GM23338 (cell line): ENCODE results near the gene PGC. TPM values are rescaled to one million over a fixed set of nuclear protein-coding genes. Genes with fewer than 3 reads are reported as not detected.

Source experiments
- ATAC-seq: fragments of 200-7000 bp; cut with Tn5 transposase; 3 replicates; pipeline ENCODE4 v1.9.1; 2020
- DNase-seq: peaks from one replicate; pipeline ENCODE4 v3.0.0-alpha.2; 2015; ENCODE audit warnings: low spot score
- H2AFZ ChIP-seq: fragments of 200-600 bp; sonication (generic); 2 replicates; pipeline ENCODE4 v1.8.0; 2016; ENCODE audit warnings: antibody characterized with exemption, mild to moderate bottlenecking, moderate library complexity
- H3F3A ChIP-seq: fragments of 200-600 bp; sonication (generic); replicated peaks from 2 replicates; pipeline ENCODE4 v1.8.0; 2017; ENCODE audit warnings: antibody characterized with exemption, mixed run types, low read depth
- H3K27ac ChIP-seq: fragments of 200-600 bp; sonication (generic); 2 replicates; pipeline ENCODE4 v1.6.1; 2016; ENCODE audit warnings: low read depth
- H3K27me3 ChIP-seq: fragments of 200-600 bp; sonication (generic); 2 replicates; pipeline ENCODE4 v1.8.0; 2016; ENCODE audit warnings: mild to moderate bottlenecking, mixed run types, moderate library complexity; ENCODE audit not compliant: insufficient read depth
- H3K36me3 ChIP-seq: fragments of 200-600 bp; sonication (generic); 2 replicates; pipeline ENCODE4 v1.8.0; 2016; ENCODE audit warnings: mild to moderate bottlenecking; ENCODE audit not compliant: insufficient read depth
- H3K4me1 ChIP-seq: fragments of 200-600 bp; sonication (generic); 2 replicates; pipeline ENCODE4 v1.8.0; 2016; ENCODE audit warnings: mild to moderate bottlenecking, moderate library complexity; ENCODE audit not compliant: insufficient read depth
- H3K4me2 ChIP-seq: fragments of 200-600 bp; sonication (generic); 2 replicates; pipeline ENCODE4 v1.7.1; 2017; ENCODE audit warnings: mixed run types
- H3K4me3 ChIP-seq: fragments of 200-600 bp; sonication (generic); 2 replicates; pipeline ENCODE4 v1.6.1; 2016; ENCODE audit warnings: mixed run types
- H3K79me2 ChIP-seq: fragments of 200-600 bp; sonication (generic); replicated peaks from 2 replicates; pipeline ENCODE4 v1.8.0; 2017; ENCODE audit warnings: mild to moderate bottlenecking; ENCODE audit not compliant: insufficient read depth
- H3K9me2 ChIP-seq: fragments of 200-600 bp; sonication (generic); 2 replicates; pipeline ENCODE4 v1.8.0; 2017; ENCODE audit not compliant: insufficient read depth
- H4K20me1 ChIP-seq: fragments of 200-600 bp; sonication (generic); replicated peaks from 2 replicates; pipeline ENCODE4 v1.8.0; 2017; ENCODE audit warnings: mild to moderate bottlenecking; ENCODE audit not compliant: insufficient read depth
- H3K27ac Mint-ChIP-seq: 2 replicates; pipeline ENCODE4 v1.8.0; 2020; ENCODE audit warnings: inconsistent platforms, mild to moderate bottlenecking, moderate library complexity, mixed read lengths
- H3K27me3 Mint-ChIP-seq: 3 replicates; pipeline ENCODE4 v1.8.0; 2022; ENCODE audit warnings: low read depth, mild to moderate bottlenecking, moderate library complexity, mixed read lengths, inconsistent platforms; ENCODE audit not compliant: insufficient read depth, poor library complexity
- H3K36me3 Mint-ChIP-seq: 3 replicates; pipeline ENCODE4 v1.8.0; 2021; ENCODE audit warnings: low read depth, mild to moderate bottlenecking, inconsistent platforms, moderate library complexity, mixed read lengths
- H3K4me1 Mint-ChIP-seq: 3 replicates; pipeline ENCODE4 v1.8.0; 2020; ENCODE audit warnings: mild to moderate bottlenecking, inconsistent platforms, mixed read lengths
- H3K4me3 Mint-ChIP-seq: 3 replicates; pipeline ENCODE4 v1.8.0; 2021; ENCODE audit warnings: moderate library complexity, mild to moderate bottlenecking, inconsistent platforms, mixed read lengths
- H3K9me3 Mint-ChIP-seq: 3 replicates; pipeline ENCODE4 v1.8.0; 2020; ENCODE audit warnings: moderate library complexity, mild to moderate bottlenecking, inconsistent platforms, mixed read lengths
- CREB1 ChIP-seq: fragments of 250-450 bp; sonication (Bioruptor Pico); IDR thresholded peaks from 2 replicates; pipeline ENCODE4 v1.5.0; 2020; ENCODE audit warnings: low read depth, mild to moderate bottlenecking, moderate library complexity
- EZH2 ChIP-seq: fragments of 200-600 bp; sonication (generic); IDR thresholded peaks from one replicate; pipeline ENCODE4 v1.8.0; 2017; ENCODE audit warnings: antibody characterized with exemption, mild to moderate bottlenecking, low read depth; ENCODE audit not compliant: unreplicated experiment
- EZH2phosphoT487 ChIP-seq: fragments of 200-600 bp; sonication (generic); IDR thresholded peaks from one replicate; pipeline ENCODE4 v1.8.1; 2018; ENCODE audit warnings: antibody characterized with exemption; ENCODE audit not compliant: unreplicated experiment
- JUNB ChIP-seq: IDR thresholded peaks from one replicate; pipeline ENCODE4 v1.6.1; 2016; ENCODE audit warnings: antibody characterized with exemption; ENCODE audit not compliant: unreplicated experiment
- NANOG ChIP-seq: IDR thresholded peaks from 2 replicates; pipeline ENCODE4 v1.6.1; 2016; ENCODE audit warnings: antibody characterized with exemption, borderline replicate concordance
- POLR2AphosphoS5 ChIP-seq: IDR thresholded peaks from 2 replicates; pipeline ENCODE4 v1.6.1; 2016; ENCODE audit warnings: antibody characterized with exemption, low read depth
- STAT1 ChIP-seq: IDR thresholded peaks from one replicate; pipeline ENCODE4 v1.6.1; 2016; ENCODE audit warnings: antibody characterized with exemption; ENCODE audit not compliant: unreplicated experiment
- ZNF114 ChIP-seq: fragments of 250-450 bp; sonication (Bioruptor Pico); IDR thresholded peaks from 2 replicates; pipeline ENCODE4 v1.5.0; 2020; ENCODE audit warnings: mild to moderate bottlenecking, moderate library complexity
- ZNF331 ChIP-seq: fragments of 250-450 bp; sonication (Bioruptor Pico); IDR thresholded peaks from 2 replicates; pipeline ENCODE4 v1.5.0; 2020; ENCODE audit warnings: low read depth, mild to moderate bottlenecking, moderate library complexity
- polyA plus RNA-seq: library from polyadenylated mRNA; unstranded; fragments of >200 nt; fragmentation: Nextera tagmentation; extraction: Ambion mirVana; gene quantifications from 2 replicates; pipeline ENCODE4 v1.2.1, GENCODE V29; 2016
- total RNA-seq: library from RNA; depleted of rRNA; stranded (reverse); fragments of >200 nt; shearing (Covaris generic); gene quantifications from 2 replicates; pipeline ENCODE4 v1.2.3, GENCODE V29; 2014
- TF ChIP-seq, protein P1 (sequence below): fragments of 250-450 bp; sonication (Bioruptor Pico); IDR thresholded peaks from 2 replicates; pipeline ENCODE4 v1.5.0; 2020; ENCODE audit warnings: mild to moderate bottlenecking, moderate library complexity
- TF ChIP-seq, protein P2 (sequence below): IDR thresholded peaks from one replicate; pipeline ENCODE4 v1.6.1; 2018; ENCODE audit warnings: antibody characterized with exemption; ENCODE audit not compliant: unreplicated experiment
- TF ChIP-seq, protein P3 (sequence below), 2 experiments: fragments of 200-600 bp in 1 of 2; sonication (generic) in 1 of 2; conservative IDR thresholded peaks; 2 replicates each; pipeline versions ENCODE4 v1.5.1 to v1.6.1; 2016 to 2017; ENCODE audit warnings: antibody characterized with exemption in 2 of 2, low read depth in 2 of 2, mild to moderate bottlenecking in 2 of 2, moderate library complexity in 1 of 2
- TF ChIP-seq, protein P4 (sequence below): IDR thresholded peaks from 2 replicates; pipeline ENCODE4 v1.6.1; 2016; ENCODE audit warnings: antibody characterized with exemption

The PGC gene
- total and polyA plus RNA-seq, 2 experiments from 2014 or later, result not detected

DNA sequence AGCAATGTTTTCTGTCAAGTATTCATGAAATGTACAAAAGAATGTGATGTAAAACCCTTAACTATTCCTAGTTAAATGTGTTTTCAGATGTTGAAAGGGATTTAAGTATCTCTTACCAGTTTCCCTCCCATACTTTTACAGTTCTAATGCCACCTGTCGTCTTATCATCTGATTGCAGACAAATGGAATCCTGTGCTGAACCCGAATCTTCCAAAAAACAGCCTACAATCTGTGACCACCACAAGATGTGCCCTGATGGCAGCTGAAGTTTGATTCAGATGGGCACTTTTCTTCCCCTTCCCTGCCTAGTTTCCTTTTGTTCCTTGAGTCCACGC, 42.2 kb upstream of the PGC start:
- Mint-ChIP-seq H3K9me3 (peaks cover 7% of the 10 kb centered on the region; the same call in 2 of the 3 replicates), H3K4me1 (peaks cover 15% of the 10 kb centered on the region), H3K36me3 (peaks cover 39% of the 10 kb centered on the region), H3K27me3 (peaks cover 30% of the 10 kb centered on the region), H3K4me3 (peak overlapping the region; percentile 94), H3K27ac (no peak overlapping the region)
- no peak overlapping the region for H3K27ac ChIP-seq
- peaks cover 23% of the 10 kb centered on the region; the same call in 1 of the 2 replicates for H3K36me3 ChIP-seq
- H3K9me2 ChIP-seq, result no peaks in the 10 kb centered on the region
- no peak for TF ChIP-seq NANOG
- no peak for TF ChIP-seq EZH2phosphoT487
- TF ChIP-seq ZNF114 (CRISPR knock-in tag), result no peak
- TF ChIP-seq, protein P1, sequence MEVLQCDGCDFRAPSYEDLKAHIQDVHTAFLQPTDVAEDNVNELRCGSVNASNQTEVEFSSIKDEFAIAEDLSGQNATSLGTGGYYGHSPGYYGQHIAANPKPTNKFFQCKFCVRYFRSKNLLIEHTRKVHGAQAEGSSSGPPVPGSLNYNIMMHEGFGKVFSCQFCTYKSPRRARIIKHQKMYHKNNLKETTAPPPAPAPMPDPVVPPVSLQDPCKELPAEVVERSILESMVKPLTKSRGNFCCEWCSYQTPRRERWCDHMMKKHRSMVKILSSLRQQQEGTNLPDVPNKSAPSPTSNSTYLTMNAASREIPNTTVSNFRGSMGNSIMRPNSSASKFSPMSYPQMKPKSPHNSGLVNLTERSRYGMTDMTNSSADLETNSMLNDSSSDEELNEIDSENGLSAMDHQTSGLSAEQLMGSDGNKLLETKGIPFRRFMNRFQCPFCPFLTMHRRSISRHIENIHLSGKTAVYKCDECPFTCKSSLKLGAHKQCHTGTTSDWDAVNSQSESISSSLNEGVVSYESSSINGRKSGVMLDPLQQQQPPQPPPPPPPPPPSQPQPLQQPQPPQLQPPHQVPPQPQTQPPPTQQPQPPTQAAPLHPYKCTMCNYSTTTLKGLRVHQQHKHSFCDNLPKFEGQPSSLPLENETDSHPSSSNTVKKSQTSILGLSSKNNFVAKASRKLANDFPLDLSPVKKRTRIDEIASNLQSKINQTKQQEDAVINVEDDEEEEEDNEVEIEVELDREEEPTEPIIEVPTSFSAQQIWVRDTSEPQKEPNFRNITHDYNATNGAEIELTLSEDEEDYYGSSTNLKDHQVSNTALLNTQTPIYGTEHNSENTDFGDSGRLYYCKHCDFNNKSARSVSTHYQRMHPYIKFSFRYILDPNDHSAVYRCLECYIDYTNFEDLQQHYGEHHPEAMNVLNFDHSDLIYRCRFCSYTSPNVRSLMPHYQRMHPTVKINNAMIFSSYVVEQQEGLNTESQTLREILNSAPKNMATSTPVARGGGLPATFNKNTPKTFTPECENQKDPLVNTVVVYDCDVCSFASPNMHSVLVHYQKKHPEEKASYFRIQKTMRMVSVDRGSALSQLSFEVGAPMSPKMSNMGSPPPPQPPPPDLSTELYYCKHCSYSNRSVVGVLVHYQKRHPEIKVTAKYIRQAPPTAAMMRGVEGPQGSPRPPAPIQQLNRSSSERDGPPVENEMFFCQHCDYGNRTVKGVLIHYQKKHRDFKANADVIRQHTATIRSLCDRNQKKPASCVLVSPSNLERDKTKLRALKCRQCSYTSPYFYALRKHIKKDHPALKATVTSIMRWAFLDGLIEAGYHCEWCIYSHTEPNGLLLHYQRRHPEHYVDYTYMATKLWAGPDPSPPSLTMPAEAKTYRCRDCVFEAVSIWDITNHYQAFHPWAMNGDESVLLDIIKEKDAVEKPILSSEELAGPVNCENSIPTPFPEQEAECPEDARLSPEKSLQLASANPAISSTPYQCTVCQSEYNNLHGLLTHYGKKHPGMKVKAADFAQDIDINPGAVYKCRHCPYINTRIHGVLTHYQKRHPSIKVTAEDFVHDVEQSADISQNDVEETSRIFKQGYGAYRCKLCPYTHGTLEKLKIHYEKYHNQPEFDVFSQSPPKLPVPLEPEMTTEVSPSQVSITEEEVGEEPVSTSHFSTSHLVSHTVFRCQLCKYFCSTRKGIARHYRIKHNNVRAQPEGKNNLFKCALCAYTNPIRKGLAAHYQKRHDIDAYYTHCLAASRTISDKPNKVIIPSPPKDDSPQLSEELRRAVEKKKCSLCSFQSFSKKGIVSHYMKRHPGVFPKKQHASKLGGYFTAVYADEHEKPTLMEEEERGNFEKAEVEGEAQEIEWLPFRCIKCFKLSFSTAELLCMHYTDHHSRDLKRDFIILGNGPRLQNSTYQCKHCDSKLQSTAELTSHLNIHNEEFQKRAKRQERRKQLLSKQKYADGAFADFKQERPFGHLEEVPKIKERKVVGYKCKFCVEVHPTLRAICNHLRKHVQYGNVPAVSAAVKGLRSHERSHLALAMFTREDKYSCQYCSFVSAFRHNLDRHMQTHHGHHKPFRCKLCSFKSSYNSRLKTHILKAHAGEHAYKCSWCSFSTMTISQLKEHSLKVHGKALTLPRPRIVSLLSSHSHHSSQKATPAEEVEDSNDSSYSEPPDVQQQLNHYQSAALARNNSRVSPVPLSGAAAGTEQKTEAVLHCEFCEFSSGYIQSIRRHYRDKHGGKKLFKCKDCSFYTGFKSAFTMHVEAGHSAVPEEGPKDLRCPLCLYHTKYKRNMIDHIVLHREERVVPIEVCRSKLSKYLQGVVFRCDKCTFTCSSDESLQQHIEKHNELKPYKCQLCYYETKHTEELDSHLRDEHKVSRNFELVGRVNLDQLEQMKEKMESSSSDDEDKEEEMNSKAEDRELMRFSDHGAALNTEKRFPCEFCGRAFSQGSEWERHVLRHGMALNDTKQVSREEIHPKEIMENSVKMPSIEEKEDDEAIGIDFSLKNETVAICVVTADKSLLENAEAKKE (CRISPR knock-in tag), result no peak
- TF ChIP-seq CREB1 (CRISPR knock-in tag), result no peak
- TF ChIP-seq POLR2AphosphoS5, result no peak
- TF ChIP-seq, protein P2, sequence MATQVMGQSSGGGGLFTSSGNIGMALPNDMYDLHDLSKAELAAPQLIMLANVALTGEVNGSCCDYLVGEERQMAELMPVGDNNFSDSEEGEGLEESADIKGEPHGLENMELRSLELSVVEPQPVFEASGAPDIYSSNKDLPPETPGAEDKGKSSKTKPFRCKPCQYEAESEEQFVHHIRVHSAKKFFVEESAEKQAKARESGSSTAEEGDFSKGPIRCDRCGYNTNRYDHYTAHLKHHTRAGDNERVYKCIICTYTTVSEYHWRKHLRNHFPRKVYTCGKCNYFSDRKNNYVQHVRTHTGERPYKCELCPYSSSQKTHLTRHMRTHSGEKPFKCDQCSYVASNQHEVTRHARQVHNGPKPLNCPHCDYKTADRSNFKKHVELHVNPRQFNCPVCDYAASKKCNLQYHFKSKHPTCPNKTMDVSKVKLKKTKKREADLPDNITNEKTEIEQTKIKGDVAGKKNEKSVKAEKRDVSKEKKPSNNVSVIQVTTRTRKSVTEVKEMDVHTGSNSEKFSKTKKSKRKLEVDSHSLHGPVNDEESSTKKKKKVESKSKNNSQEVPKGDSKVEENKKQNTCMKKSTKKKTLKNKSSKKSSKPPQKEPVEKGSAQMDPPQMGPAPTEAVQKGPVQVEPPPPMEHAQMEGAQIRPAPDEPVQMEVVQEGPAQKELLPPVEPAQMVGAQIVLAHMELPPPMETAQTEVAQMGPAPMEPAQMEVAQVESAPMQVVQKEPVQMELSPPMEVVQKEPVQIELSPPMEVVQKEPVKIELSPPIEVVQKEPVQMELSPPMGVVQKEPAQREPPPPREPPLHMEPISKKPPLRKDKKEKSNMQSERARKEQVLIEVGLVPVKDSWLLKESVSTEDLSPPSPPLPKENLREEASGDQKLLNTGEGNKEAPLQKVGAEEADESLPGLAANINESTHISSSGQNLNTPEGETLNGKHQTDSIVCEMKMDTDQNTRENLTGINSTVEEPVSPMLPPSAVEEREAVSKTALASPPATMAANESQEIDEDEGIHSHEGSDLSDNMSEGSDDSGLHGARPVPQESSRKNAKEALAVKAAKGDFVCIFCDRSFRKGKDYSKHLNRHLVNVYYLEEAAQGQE, result no peak
- TF ChIP-seq STAT1, result no peak
- no peak for TF ChIP-seq EZH2
- TF ChIP-seq JUNB, result no peak
- no peak for TF ChIP-seq ZNF331 (CRISPR knock-in tag)
- TF ChIP-seq, protein P3, sequence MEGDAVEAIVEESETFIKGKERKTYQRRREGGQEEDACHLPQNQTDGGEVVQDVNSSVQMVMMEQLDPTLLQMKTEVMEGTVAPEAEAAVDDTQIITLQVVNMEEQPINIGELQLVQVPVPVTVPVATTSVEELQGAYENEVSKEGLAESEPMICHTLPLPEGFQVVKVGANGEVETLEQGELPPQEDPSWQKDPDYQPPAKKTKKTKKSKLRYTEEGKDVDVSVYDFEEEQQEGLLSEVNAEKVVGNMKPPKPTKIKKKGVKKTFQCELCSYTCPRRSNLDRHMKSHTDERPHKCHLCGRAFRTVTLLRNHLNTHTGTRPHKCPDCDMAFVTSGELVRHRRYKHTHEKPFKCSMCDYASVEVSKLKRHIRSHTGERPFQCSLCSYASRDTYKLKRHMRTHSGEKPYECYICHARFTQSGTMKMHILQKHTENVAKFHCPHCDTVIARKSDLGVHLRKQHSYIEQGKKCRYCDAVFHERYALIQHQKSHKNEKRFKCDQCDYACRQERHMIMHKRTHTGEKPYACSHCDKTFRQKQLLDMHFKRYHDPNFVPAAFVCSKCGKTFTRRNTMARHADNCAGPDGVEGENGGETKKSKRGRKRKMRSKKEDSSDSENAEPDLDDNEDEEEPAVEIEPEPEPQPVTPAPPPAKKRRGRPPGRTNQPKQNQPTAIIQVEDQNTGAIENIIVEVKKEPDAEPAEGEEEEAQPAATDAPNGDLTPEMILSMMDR (conservative IDR thresholded peaks at IDR 0.05; ENCODE audit: low read depth in 2 of 2), result no peak
- TF ChIP-seq, protein P4, sequence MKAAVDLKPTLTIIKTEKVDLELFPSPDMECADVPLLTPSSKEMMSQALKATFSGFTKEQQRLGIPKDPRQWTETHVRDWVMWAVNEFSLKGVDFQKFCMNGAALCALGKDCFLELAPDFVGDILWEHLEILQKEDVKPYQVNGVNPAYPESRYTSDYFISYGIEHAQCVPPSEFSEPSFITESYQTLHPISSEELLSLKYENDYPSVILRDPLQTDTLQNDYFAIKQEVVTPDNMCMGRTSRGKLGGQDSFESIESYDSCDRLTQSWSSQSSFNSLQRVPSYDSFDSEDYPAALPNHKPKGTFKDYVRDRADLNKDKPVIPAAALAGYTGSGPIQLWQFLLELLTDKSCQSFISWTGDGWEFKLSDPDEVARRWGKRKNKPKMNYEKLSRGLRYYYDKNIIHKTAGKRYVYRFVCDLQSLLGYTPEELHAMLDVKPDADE, result no peak
- peaks cover 5% of the 10 kb centered on the region; the same call in 1 of the 2 replicates for H4K20me1 ChIP-seq
- no peak overlapping the region for H3K4me3 ChIP-seq
- H3K79me2 ChIP-seq, result peaks cover 22% of the 10 kb centered on the region
- H3K27me3 ChIP-seq, result peaks cover 18% of the 10 kb centered on the region
- no peak overlapping the region for H2AFZ ChIP-seq
- H3K4me2 ChIP-seq, result no peak overlapping the region
- peaks cover 13% of the 10 kb centered on the region; the same call in 1 of the 2 replicates for H3F3A ChIP-seq
- H3K4me1 ChIP-seq, result peaks cover 11% of the 10 kb centered on the region
- ATAC-seq (no peak), DNase-seq (no peak)
